ENCODE data around the gene GPR137C. TPM values are rescaled to one million over a fixed set of nuclear protein-coding genes. Genes with fewer than 3 reads are reported as not detected.

GPR137C gene
- total RNA-seq, 1 experiment from 2014 or later = 4.3 TPM

- Histone ChIP-seq H2BK5ac (ENCODE audit: insufficient read length, low read length) (no peak overlapping the region), H3K23me2 (ENCODE audit: insufficient read length, low read depth, low read length, poor library complexity, severe bottlenecking) (no peaks in the 10 kb centered on the region), H3K27ac (ENCODE audit: insufficient read length, low read depth, low read length) (no peak overlapping the region), H3K4ac (ENCODE audit: low read depth, low read length) (no peak overlapping the region), H3K18ac (ENCODE audit: insufficient read length, low read depth, low read length) (no peak overlapping the region), H4K20me1 (ENCODE audit: control insufficient read depth, insufficient read depth, insufficient read length) (no peaks in the 10 kb centered on the region), H3K79me2 (ENCODE audit: insufficient read depth, low read length) (no peaks in the 10 kb centered on the region), H2BK20ac (ENCODE audit: low read depth, low read length, poor library complexity, severe bottlenecking) (no peak overlapping the region), H2BK15ac (ENCODE audit: low read depth, low read length) (no peak overlapping the region), H2BK12ac (ENCODE audit: insufficient read length, low read depth, low read length) (no peak overlapping the region), H3K14ac (ENCODE audit: insufficient read depth, low read length) (no peak overlapping the region), H4K8ac (replicated peaks; ENCODE audit: insufficient read length, low read depth, low read length) (no peak overlapping the region), H3K79me1 (ENCODE audit: insufficient read depth, low read depth, low read length, poor library complexity, severe bottlenecking) (no peaks in the 10 kb centered on the region), H3T11ph (ENCODE audit: low read length) (no peak overlapping the region), H4K91ac (ENCODE audit: insufficient read length, low read depth, low read length) (no peak overlapping the region), H4K5ac (ENCODE audit: insufficient read length, low read depth, low read length) (no peak overlapping the region), H3K4me1 (ENCODE audit: insufficient read depth, low read length) (no peaks in the 10 kb centered on the region), H3K9me3 (ENCODE audit: control insufficient read depth, low read depth, low read length) (no peaks in the 10 kb centered on the region), H3K27me3 (ENCODE audit: insufficient read depth, low read length) (no peaks in the 10 kb centered on the region), H3K9ac (ENCODE audit: extremely low read depth, insufficient read length, low read length) (no peak overlapping the region), H2AK5ac (ENCODE audit: insufficient read length, low read length) (no peak overlapping the region), H2BK120ac (ENCODE audit: low read depth, low read length, poor library complexity, severe bottlenecking) (no peak overlapping the region), H3K56ac (ENCODE audit: insufficient read length, low read depth, low read length) (no peak overlapping the region), H2AFZ (ENCODE audit: low read length) (no peak overlapping the region), H3K23ac (ENCODE audit: insufficient read length, low read depth, low read length) (no peak overlapping the region), H3K4me2 (ENCODE audit: insufficient read depth, insufficient read length, low read length) (no peak overlapping the region)
- Mint-ChIP-seq H3K36me3 (ENCODE audit: insufficient read depth in 1 of 3, low read depth in 3 of 3) (peaks cover 10 to 19% (median 15%) of the 10 kb centered on the region in 3 experiments), H3K27ac (peak overlapping the region in 1 of 3 experiments; percentile 39; a peak in 2 of 7 replicates), H3K9me3 (no peaks in the 10 kb centered on the region), H3K27me3 (ENCODE audit: low read depth) (no peaks in the 10 kb centered on the region), H3K4me3 (no peak overlapping the region), H3K4me1 (peaks cover 9 to 14% of the 10 kb centered on the region in 2 experiments)
- no CpG with 5 or more reads among the region's 1 CpG for WGBS (ENCODE audit: extremely low coverage, insufficient read length, low lambda C conversion rate)
- TF ChIP-seq, protein P1, sequence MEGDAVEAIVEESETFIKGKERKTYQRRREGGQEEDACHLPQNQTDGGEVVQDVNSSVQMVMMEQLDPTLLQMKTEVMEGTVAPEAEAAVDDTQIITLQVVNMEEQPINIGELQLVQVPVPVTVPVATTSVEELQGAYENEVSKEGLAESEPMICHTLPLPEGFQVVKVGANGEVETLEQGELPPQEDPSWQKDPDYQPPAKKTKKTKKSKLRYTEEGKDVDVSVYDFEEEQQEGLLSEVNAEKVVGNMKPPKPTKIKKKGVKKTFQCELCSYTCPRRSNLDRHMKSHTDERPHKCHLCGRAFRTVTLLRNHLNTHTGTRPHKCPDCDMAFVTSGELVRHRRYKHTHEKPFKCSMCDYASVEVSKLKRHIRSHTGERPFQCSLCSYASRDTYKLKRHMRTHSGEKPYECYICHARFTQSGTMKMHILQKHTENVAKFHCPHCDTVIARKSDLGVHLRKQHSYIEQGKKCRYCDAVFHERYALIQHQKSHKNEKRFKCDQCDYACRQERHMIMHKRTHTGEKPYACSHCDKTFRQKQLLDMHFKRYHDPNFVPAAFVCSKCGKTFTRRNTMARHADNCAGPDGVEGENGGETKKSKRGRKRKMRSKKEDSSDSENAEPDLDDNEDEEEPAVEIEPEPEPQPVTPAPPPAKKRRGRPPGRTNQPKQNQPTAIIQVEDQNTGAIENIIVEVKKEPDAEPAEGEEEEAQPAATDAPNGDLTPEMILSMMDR (conservative IDR thresholded peaks at IDR 0.05) = no peak
- no peak for DNase-seq
Observed at GRCh38 chr14:52660832-52661231, 108.2 kb downstream of the GPR137C start.

Data from H9 (cell line).